Breast epithelium (tissue), 4 donors: ENCODE measurements around the gene GABARAPL2. TPM values are rescaled to one million over a fixed set of nuclear protein-coding genes. Genes with fewer than 3 reads are reported as not detected.

Experiments used
- DNase-seq, 2 donors: peaks; one replicate each; pipeline ENCODE4 v3.0.0-alpha.2; 2019; ENCODE audit warnings: low spot score in 2 of 2
- H3K27ac ChIP-seq, 2 donors: fragments of 200-600 bp; sonication (generic) in 1 of 2; one replicate each; pipeline ENCODE4 v1.5.1; 2016 to 2019; ENCODE audit warnings: mild to moderate bottlenecking in 1 of 2
- H3K27me3 ChIP-seq, 2 donors: fragments of 200-600 bp; sonication (generic) in 1 of 2; one replicate each; pipeline versions ENCODE4 v1.5.1 to v1.6.0; 2017 to 2019; ENCODE audit warnings: control low read depth in 1 of 2, mild to moderate bottlenecking in 1 of 2
- H3K36me3 ChIP-seq: fragments of 200-600 bp; one replicate; pipeline ENCODE4 v1.5.1; 2019
- H3K4me1 ChIP-seq, 2 donors: fragments of 200-600 bp; sonication (generic); one replicate each; pipeline ENCODE4 v1.5.1; 2016 to 2019; ENCODE audit warnings: control low read depth in 1 of 2
- H3K4me3 ChIP-seq, 3 donors: fragments of 200-600 bp; sonication (generic); 1 replicate in 2 of 3; 2 replicates in 1 of 3; pipeline ENCODE4 v1.5.1; 2016 to 2019; ENCODE audit warnings: mild to moderate bottlenecking in 3 of 3, moderate library complexity in 2 of 3
- H3K9me3 ChIP-seq, 2 donors: fragments of 200-600 bp; sonication (generic) in 1 of 2; one replicate each; pipeline ENCODE4 v1.5.1; 2016 to 2019; ENCODE audit warnings: control low read depth in 1 of 2
- CTCF ChIP-seq, 3 donors: fragments of 450-650 bp; IDR thresholded peaks; one replicate each; pipeline ENCODE4 v1.5.1; 2016 to 2017; ENCODE audit warnings: antibody characterized with exemption in 3 of 3, mild to moderate bottlenecking in 3 of 3, moderate library complexity in 3 of 3
- POLR2A ChIP-seq: fragments of 450-650 bp; IDR thresholded peaks from one replicate; pipeline ENCODE4 v1.6.1; 2016; ENCODE audit warnings: antibody characterized with exemption, mild to moderate bottlenecking, moderate library complexity
- POLR2AphosphoS5 ChIP-seq, 3 donors: sonication (generic); formaldehyde crosslinking; IDR thresholded peaks; one replicate each; pipeline ENCODE4 v1.6.1; 2017; ENCODE audit warnings: antibody characterized with exemption in 3 of 3
- intact Hi-C: fragments of 100-400 bp; cut with DNase I; formaldehyde crosslinking; loops from one replicate; pipeline ENCODE4 v1.15.1; 2023; ENCODE audit warnings: low total_unique reads
- total RNA-seq, 3 donors: library from RNA; depleted of rRNA; stranded (reverse); fragments of >200 nt; gene quantifications; one replicate each; pipeline ENCODE4 v1.1.0, GENCODE V29; 2016

The GABARAPL2 gene
- total RNA-seq, 3 donors from 2014 or later = 95.2 to 128 (median 104) TPM

- H3K9me3 ChIP-seq = no peaks in the 10 kb centered on the region
- no peak overlapping the region for H3K4me3 ChIP-seq
- no peak for DNase-seq
- intact Hi-C loops = no loop called here
- no peak overlapping the region for H3K27ac ChIP-seq
- no peak for TF ChIP-seq POLR2A
- TF ChIP-seq CTCF (IDR thresholded peaks at IDR 0.05) = no peak
- no peak for TF ChIP-seq POLR2AphosphoS5 (IDR thresholded peaks at IDR 0.05)
- H3K27me3 ChIP-seq = no peaks in the 10 kb centered on the region
- no peaks in the 10 kb centered on the region for H3K36me3 ChIP-seq
- H3K4me1 ChIP-seq = no peaks in the 10 kb centered on the region
Measured at GRCh38 chr16:75529056-75529905, 36.9 kb upstream of the GABARAPL2 start.

- H3K4me3 ChIP-seq = no peak overlapping the region
- intact Hi-C loops = no loop called here
- TF ChIP-seq CTCF (IDR thresholded peaks at IDR 0.05) = no peak
- no peak for TF ChIP-seq POLR2A
- TF ChIP-seq POLR2AphosphoS5 (IDR thresholded peaks at IDR 0.05) = no peak
- no peaks in the 10 kb centered on the region for H3K36me3 ChIP-seq
- DNase-seq = no peak
- H3K9me3 ChIP-seq = no peaks in the 10 kb centered on the region
- H3K4me1 ChIP-seq = no peaks in the 10 kb centered on the region
- H3K27ac ChIP-seq = no peak overlapping the region
- no peaks in the 10 kb centered on the region for H3K27me3 ChIP-seq
Measured at GRCh38 chr16:75529959-75530358, 36.2 kb upstream of the GABARAPL2 start.

GRCh38 chr16:75532142-75532765 lies 33.9 kb upstream of the GABARAPL2 start:
- Histone ChIP-seq H3K27me3 (no peaks in the 10 kb centered on the region), H3K9me3 (no peaks in the 10 kb centered on the region), H3K36me3 (no peaks in the 10 kb centered on the region), H3K4me3 (no peak overlapping the region), H3K27ac (no peak overlapping the region), H3K4me1 (no peaks in the 10 kb centered on the region)
- DNase-seq = no peak
- intact Hi-C loops = no loop called here
- TF ChIP-seq POLR2AphosphoS5 (IDR thresholded peaks at IDR 0.05) (no peak), CTCF (IDR thresholded peaks at IDR 0.05) (no peak), POLR2A (no peak)

- no peaks in the 10 kb centered on the region for H3K36me3 ChIP-seq
- intact Hi-C loops = no loop called here
- no peaks in the 10 kb centered on the region for H3K9me3 ChIP-seq
- H3K27me3 ChIP-seq = no peaks in the 10 kb centered on the region
- no peak overlapping the region for H3K27ac ChIP-seq
- DNase-seq = no peak
- no peaks in the 10 kb centered on the region for H3K4me1 ChIP-seq
- TF ChIP-seq POLR2AphosphoS5 (IDR thresholded peaks at IDR 0.05) (no peak), POLR2A (no peak), CTCF (IDR thresholded peaks at IDR 0.05) (no peak)
- H3K4me3 ChIP-seq = no peak overlapping the region
Measured at GRCh38 chr16:75532791-75533190, 33.4 kb upstream of the GABARAPL2 start.

- no peak for DNase-seq
- Histone ChIP-seq H3K4me1 (no peaks in the 10 kb centered on the region), H3K36me3 (no peaks in the 10 kb centered on the region), H3K27ac (no peak overlapping the region), H3K27me3 (no peaks in the 10 kb centered on the region), H3K4me3 (no peak overlapping the region), H3K9me3 (no peaks in the 10 kb centered on the region)
- TF ChIP-seq CTCF (IDR thresholded peaks at IDR 0.05) (no peak), POLR2AphosphoS5 (IDR thresholded peaks at IDR 0.05) (no peak), POLR2A (no peak)
- intact Hi-C loops = no loop called here
Measured at GRCh38 chr16:75534560-75535205, 31.5 kb upstream of the GABARAPL2 start.
